ENCODE measurements around the gene SYT1. TPM values are rescaled to one million over a fixed set of nuclear protein-coding genes. Genes with fewer than 3 reads are reported as not detected.

The SYT1 gene
- total RNA-seq, 1 experiment from 2014 or later = 80.9 TPM

GRCh38 chr12:78891646-78892353 is 27.2 kb downstream of the SYT1 start:
- ChIA-PET CTCF (no interaction called here), POLR2A (ENCODE audit: low non-redundant PET) (interaction anchor here (0.5 kb wide), 1 partner anchor 27 kb away, joined by 6 read pairs; the partner anchor contains the start of gene SYT1)
- Histone ChIP-seq H3K27me3 (replicated peaks; ENCODE audit: insufficient read depth, low read depth, low read length, poor library complexity) (no peaks in the 10 kb centered on the region), H3K27ac (ENCODE audit: low read depth, low read length, poor library complexity, severe bottlenecking) (peak overlapping the region; percentile 17), H3K4me1 (ENCODE audit: insufficient read depth, low read length, poor library complexity, severe bottlenecking) (peaks cover 91% of the 10 kb centered on the region), H3K9me3 (ENCODE audit: low read depth, low read length, poor library complexity, severe bottlenecking) (no peaks in the 10 kb centered on the region), H3K36me3 (ENCODE audit: insufficient read depth, low read length, poor library complexity, severe bottlenecking) (no peaks in the 10 kb centered on the region), H3K4me3 (ENCODE audit: low read depth, low read length, poor library complexity, severe bottlenecking) (no peak overlapping the region)
- BruUV-seq (replicated peaks) = no TSS peak
- DNase-seq (ENCODE audit: low spot score) = no peak
- TF ChIP-seq CTCF (conservative IDR thresholded peaks at IDR 0.05; ENCODE audit: low read depth, low read length) = no peak
- no peak for TF ChIP-seq EZH2 (IDR thresholded peaks at IDR 0.05; ENCODE audit: borderline replicate concordance, low read depth, low read length, poor library complexity, severe bottlenecking)
- intact Hi-C loops (cut with micrococcal nuclease; ENCODE audit: unreplicated experiment) = no loop called here

- H3K4me1 ChIP-seq (ENCODE audit: insufficient read depth, low read length, poor library complexity, severe bottlenecking) = peaks cover 70% of the 10 kb centered on the region
- TF ChIP-seq CTCF (conservative IDR thresholded peaks at IDR 0.05; ENCODE audit: low read depth, low read length) = no peak
- no peak for TF ChIP-seq EZH2 (IDR thresholded peaks at IDR 0.05; ENCODE audit: borderline replicate concordance, low read depth, low read length, poor library complexity, severe bottlenecking)
- peak; percentile 76 for DNase-seq (ENCODE audit: low spot score)
- ChIA-PET CTCF (no interaction called here), POLR2A (ENCODE audit: low non-redundant PET) (no interaction called here)
- intact Hi-C loops (cut with micrococcal nuclease; ENCODE audit: unreplicated experiment) = no loop called here
- BruUV-seq (replicated peaks) = no TSS peak
- H3K4me3 ChIP-seq (ENCODE audit: low read depth, low read length, poor library complexity, severe bottlenecking) = no peak overlapping the region
- H3K27me3 ChIP-seq (replicated peaks; ENCODE audit: insufficient read depth, low read depth, low read length, poor library complexity) = no peaks in the 10 kb centered on the region
- peaks cover 16% of the 10 kb centered on the region for H3K36me3 ChIP-seq (ENCODE audit: insufficient read depth, low read length, poor library complexity, severe bottlenecking)
- peak overlapping the region; percentile 45 for H3K27ac ChIP-seq (ENCODE audit: low read depth, low read length, poor library complexity, severe bottlenecking)
- H3K9me3 ChIP-seq (ENCODE audit: low read depth, low read length, poor library complexity, severe bottlenecking) = no peaks in the 10 kb centered on the region
Observed at GRCh38 chr12:78898416-78898815, 33.8 kb downstream of the SYT1 start.

- intact Hi-C loops (cut with micrococcal nuclease; ENCODE audit: unreplicated experiment) = no loop called here
- DNase-seq (ENCODE audit: low spot score) = no peak
- H3K4me3 ChIP-seq (ENCODE audit: low read depth, low read length, poor library complexity, severe bottlenecking) = no peak overlapping the region
- ChIA-PET POLR2A (ENCODE audit: low non-redundant PET) (interaction anchor here (0.7 kb wide), 1 partner anchor 289 kb away, joined by 3 read pairs; no protein-coding TSS in a partner anchor), CTCF (no interaction called here)
- BruUV-seq (replicated peaks) = no TSS peak
- no peak overlapping the region for H3K27ac ChIP-seq (ENCODE audit: low read depth, low read length, poor library complexity, severe bottlenecking)
- H3K36me3 ChIP-seq (ENCODE audit: insufficient read depth, low read length, poor library complexity, severe bottlenecking) = peaks cover 4% of the 10 kb centered on the region
- H3K9me3 ChIP-seq (ENCODE audit: low read depth, low read length, poor library complexity, severe bottlenecking) = no peaks in the 10 kb centered on the region
- TF ChIP-seq EZH2 (IDR thresholded peaks at IDR 0.05; ENCODE audit: borderline replicate concordance, low read depth, low read length, poor library complexity, severe bottlenecking) = no peak
- no peak for TF ChIP-seq CTCF (conservative IDR thresholded peaks at IDR 0.05; ENCODE audit: low read depth, low read length)
- peaks cover 46% of the 10 kb centered on the region for H3K4me1 ChIP-seq (ENCODE audit: insufficient read depth, low read length, poor library complexity, severe bottlenecking)
- no peaks in the 10 kb centered on the region for H3K27me3 ChIP-seq (replicated peaks; ENCODE audit: insufficient read depth, low read depth, low read length, poor library complexity)
Observed at GRCh38 chr12:78914859-78915331, 50.3 kb downstream of the SYT1 start.

Data from A673 (cell line).